ENCODE results near the gene CNTNAP5. TPM values are rescaled to one million over a fixed set of nuclear protein-coding genes. Genes with fewer than 3 reads are reported as not detected.

The CNTNAP5 gene
- total RNA-seq, 1 experiment from 2014 or later: not detected

GRCh38 chr2:124035001-124035400, 9.9 kb downstream of the CNTNAP5 start:
- BruUV-seq (replicated peaks): no TSS peak

GRCh38 chr2:124039032-124039431, 13.9 kb downstream of the CNTNAP5 start:
- TF ChIP-seq EZH2 (IDR thresholded peaks at IDR 0.05; ENCODE audit: borderline replicate concordance, low read depth, low read length, poor library complexity, severe bottlenecking): no peak
- TF ChIP-seq, protein P1, sequence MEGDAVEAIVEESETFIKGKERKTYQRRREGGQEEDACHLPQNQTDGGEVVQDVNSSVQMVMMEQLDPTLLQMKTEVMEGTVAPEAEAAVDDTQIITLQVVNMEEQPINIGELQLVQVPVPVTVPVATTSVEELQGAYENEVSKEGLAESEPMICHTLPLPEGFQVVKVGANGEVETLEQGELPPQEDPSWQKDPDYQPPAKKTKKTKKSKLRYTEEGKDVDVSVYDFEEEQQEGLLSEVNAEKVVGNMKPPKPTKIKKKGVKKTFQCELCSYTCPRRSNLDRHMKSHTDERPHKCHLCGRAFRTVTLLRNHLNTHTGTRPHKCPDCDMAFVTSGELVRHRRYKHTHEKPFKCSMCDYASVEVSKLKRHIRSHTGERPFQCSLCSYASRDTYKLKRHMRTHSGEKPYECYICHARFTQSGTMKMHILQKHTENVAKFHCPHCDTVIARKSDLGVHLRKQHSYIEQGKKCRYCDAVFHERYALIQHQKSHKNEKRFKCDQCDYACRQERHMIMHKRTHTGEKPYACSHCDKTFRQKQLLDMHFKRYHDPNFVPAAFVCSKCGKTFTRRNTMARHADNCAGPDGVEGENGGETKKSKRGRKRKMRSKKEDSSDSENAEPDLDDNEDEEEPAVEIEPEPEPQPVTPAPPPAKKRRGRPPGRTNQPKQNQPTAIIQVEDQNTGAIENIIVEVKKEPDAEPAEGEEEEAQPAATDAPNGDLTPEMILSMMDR (conservative IDR thresholded peaks at IDR 0.05; ENCODE audit: low read depth, low read length): no peak
- Histone ChIP-seq H3K4me1 (ENCODE audit: insufficient read depth, low read length, poor library complexity, severe bottlenecking) (no peaks in the 10 kb centered on the region), H3K27ac (ENCODE audit: low read depth, low read length, poor library complexity, severe bottlenecking) (no peak overlapping the region), H3K36me3 (ENCODE audit: insufficient read depth, low read length, poor library complexity, severe bottlenecking) (no peaks in the 10 kb centered on the region), H3K9me3 (ENCODE audit: low read depth, low read length, poor library complexity, severe bottlenecking) (no peaks in the 10 kb centered on the region), H3K27me3 (replicated peaks; ENCODE audit: insufficient read depth, low read depth, low read length, poor library complexity) (no peaks in the 10 kb centered on the region), H3K4me3 (ENCODE audit: low read depth, low read length, poor library complexity, severe bottlenecking) (no peak overlapping the region)
- DNase-seq (ENCODE audit: low spot score): no peak
- BruUV-seq (replicated peaks): no TSS peak
- intact Hi-C loops (cut with micrococcal nuclease; ENCODE audit: unreplicated experiment): no loop called here
- ChIA-PET POLR2A (ENCODE audit: low non-redundant PET) (no interaction called here), CTCF (no interaction called here)

More at GRCh38 chr2:124035001-124035400, 9.9 kb downstream of the CNTNAP5 start:
- TF ChIP-seq, protein P1 (conservative IDR thresholded peaks at IDR 0.05; ENCODE audit: low read depth, low read length): no peak
- no peak for TF ChIP-seq EZH2 (IDR thresholded peaks at IDR 0.05; ENCODE audit: borderline replicate concordance, low read depth, low read length, poor library complexity, severe bottlenecking)
- Histone ChIP-seq H3K9me3 (ENCODE audit: low read depth, low read length, poor library complexity, severe bottlenecking) (no peaks in the 10 kb centered on the region), H3K27ac (ENCODE audit: low read depth, low read length, poor library complexity, severe bottlenecking) (no peak overlapping the region), H3K4me1 (ENCODE audit: insufficient read depth, low read length, poor library complexity, severe bottlenecking) (no peaks in the 10 kb centered on the region), H3K36me3 (ENCODE audit: insufficient read depth, low read length, poor library complexity, severe bottlenecking) (no peaks in the 10 kb centered on the region), H3K4me3 (ENCODE audit: low read depth, low read length, poor library complexity, severe bottlenecking) (no peak overlapping the region), H3K27me3 (replicated peaks; ENCODE audit: insufficient read depth, low read depth, low read length, poor library complexity) (peaks cover under 1% of the 10 kb centered on the region)
- intact Hi-C loops (cut with micrococcal nuclease; ENCODE audit: unreplicated experiment): no loop called here
- DNase-seq (ENCODE audit: low spot score): no peak
- POLR2A ChIA-PET (ENCODE audit: low non-redundant PET): no interaction called here
- CTCF ChIA-PET: no interaction called here

DNA sequence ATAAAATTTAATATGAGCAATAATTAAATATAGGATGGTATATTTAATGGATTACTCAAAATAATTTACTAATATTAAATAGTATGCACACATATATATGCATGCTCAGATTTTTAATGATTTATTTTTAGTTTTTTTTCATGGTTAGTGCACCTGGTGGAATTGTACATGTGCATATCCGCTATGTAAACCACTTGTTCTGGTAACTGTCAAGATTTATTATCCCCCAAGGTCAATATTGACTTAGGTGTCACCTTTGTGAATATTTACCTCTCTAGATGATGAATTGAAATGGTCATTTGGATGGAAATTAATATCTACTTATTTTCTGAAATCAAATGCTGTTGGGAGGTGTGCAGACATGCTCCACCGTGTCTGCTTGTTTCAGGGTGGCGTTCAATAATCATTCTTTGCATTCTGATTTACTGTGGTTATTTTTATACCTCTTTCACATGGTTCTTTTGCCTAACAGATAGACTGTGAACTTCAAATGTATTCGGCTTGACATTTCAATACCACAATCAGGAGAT, 14.7 kb downstream of the CNTNAP5 start:
- Histone ChIP-seq H3K4me3 (ENCODE audit: low read depth, low read length, poor library complexity, severe bottlenecking) (no peak overlapping the region), H3K4me1 (ENCODE audit: insufficient read depth, low read length, poor library complexity, severe bottlenecking) (no peaks in the 10 kb centered on the region), H3K9me3 (ENCODE audit: low read depth, low read length, poor library complexity, severe bottlenecking) (no peaks in the 10 kb centered on the region), H3K27ac (ENCODE audit: low read depth, low read length, poor library complexity, severe bottlenecking) (no peak overlapping the region), H3K36me3 (ENCODE audit: insufficient read depth, low read length, poor library complexity, severe bottlenecking) (no peaks in the 10 kb centered on the region), H3K27me3 (replicated peaks; ENCODE audit: insufficient read depth, low read depth, low read length, poor library complexity) (no peaks in the 10 kb centered on the region)
- intact Hi-C loops (cut with micrococcal nuclease; ENCODE audit: unreplicated experiment): no loop called here
- BruUV-seq (replicated peaks): no TSS peak
- TF ChIP-seq, protein P1 (conservative IDR thresholded peaks at IDR 0.05; ENCODE audit: low read depth, low read length): no peak
- TF ChIP-seq EZH2 (IDR thresholded peaks at IDR 0.05; ENCODE audit: borderline replicate concordance, low read depth, low read length, poor library complexity, severe bottlenecking): no peak
- CTCF ChIA-PET: no interaction called here
- POLR2A ChIA-PET (ENCODE audit: low non-redundant PET): no interaction called here
- no peak for DNase-seq (ENCODE audit: low spot score)
